Duodenal mucosa (tissue), 2 donors: ENCODE measurements around the gene SORBS2.
"Not testable (repeated sequence)": the region's sequence is repeated elsewhere in the genome, so short reads cannot be mapped to it uniquely, and the experiment has no call there.

Experiments
- H3K27ac ChIP-seq: one replicate; pipeline ENCODE4 v1.7.0; 2013; ENCODE audit warnings: low read depth, low read length
- H3K27me3 ChIP-seq, 2 donors: one replicate each; pipeline ENCODE4 v1.7.0; 2013; ENCODE audit warnings: low read length in 2 of 2, control low read depth in 1 of 2; ENCODE audit not compliant: insufficient read depth in 2 of 2, control insufficient read depth in 1 of 2
- H3K36me3 ChIP-seq, 2 donors: one replicate each; pipeline ENCODE4 v1.7.0; 2013; ENCODE audit warnings: low read length in 2 of 2, control low read depth in 1 of 2; ENCODE audit not compliant: insufficient read depth in 2 of 2, control insufficient read depth in 1 of 2
- H3K4me1 ChIP-seq, 2 donors: one replicate each; pipeline ENCODE4 v1.7.0; 2013; ENCODE audit warnings: low read length in 2 of 2, control low read depth in 1 of 2; ENCODE audit not compliant: insufficient read depth in 2 of 2, control insufficient read depth in 1 of 2
- H3K4me3 ChIP-seq, 2 donors: one replicate each; pipeline ENCODE4 v1.7.0; 2013; ENCODE audit warnings: low read length in 2 of 2, low read depth in 1 of 2
- H3K9ac ChIP-seq, 2 donors: one replicate each; pipeline ENCODE4 v1.7.0; 2013; ENCODE audit warnings: low read length in 2 of 2, low read depth in 1 of 2
- H3K9me3 ChIP-seq, 2 donors: one replicate each; pipeline ENCODE4 v1.7.0; 2013; ENCODE audit warnings: low read length in 2 of 2, control low read depth in 1 of 2; ENCODE audit not compliant: control insufficient read depth in 1 of 2

The SORBS2 gene

DNA sequence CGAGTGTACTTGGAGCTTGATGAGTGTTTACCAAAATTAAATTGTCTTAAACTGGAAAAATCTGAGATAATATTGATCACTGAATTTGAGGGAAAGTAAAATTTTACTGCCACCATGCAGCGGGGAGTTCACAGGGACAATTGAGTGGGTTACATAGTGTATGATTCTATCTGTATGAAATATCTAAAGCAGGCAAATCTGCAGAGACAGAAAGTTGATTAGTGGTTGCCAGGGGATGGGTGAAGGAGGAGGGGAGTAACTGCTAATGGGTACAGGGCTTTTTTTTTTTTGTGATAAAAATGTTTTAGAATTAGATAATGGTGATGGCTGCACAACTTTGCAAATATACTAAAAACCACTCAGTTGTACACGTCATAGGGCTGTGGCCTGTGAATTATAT is 241.3 kb downstream of the SORBS2 start:
- no peak overlapping the region for H3K27ac ChIP-seq
- no peaks in the 10 kb centered on the region for H3K27me3 ChIP-seq
- no peak overlapping the region for H3K4me3 ChIP-seq
- H3K9me3 ChIP-seq: no peaks in the 10 kb centered on the region
- no peak overlapping the region for H3K9ac ChIP-seq
- peaks cover 8 to 25% of the 10 kb centered on the region in 2 donors for H3K4me1 ChIP-seq
- no peaks in the 10 kb centered on the region for H3K36me3 ChIP-seq

GRCh38 chr4:185567381-185568376 is 244.3 kb downstream of the SORBS2 start:
- Histone ChIP-seq H3K4me1 (peaks cover 8 to 22% of the 10 kb centered on the region in 2 donors), H3K36me3 (no peaks in the 10 kb centered on the region), H3K4me3 (no peak overlapping the region), H3K9ac (peak overlapping the region in 1 of 2 donors; percentile 13), H3K27me3 (no peaks in the 10 kb centered on the region), H3K27ac (peak overlapping the region; percentile 23), H3K9me3 (no peaks in the 10 kb centered on the region)

DNA sequence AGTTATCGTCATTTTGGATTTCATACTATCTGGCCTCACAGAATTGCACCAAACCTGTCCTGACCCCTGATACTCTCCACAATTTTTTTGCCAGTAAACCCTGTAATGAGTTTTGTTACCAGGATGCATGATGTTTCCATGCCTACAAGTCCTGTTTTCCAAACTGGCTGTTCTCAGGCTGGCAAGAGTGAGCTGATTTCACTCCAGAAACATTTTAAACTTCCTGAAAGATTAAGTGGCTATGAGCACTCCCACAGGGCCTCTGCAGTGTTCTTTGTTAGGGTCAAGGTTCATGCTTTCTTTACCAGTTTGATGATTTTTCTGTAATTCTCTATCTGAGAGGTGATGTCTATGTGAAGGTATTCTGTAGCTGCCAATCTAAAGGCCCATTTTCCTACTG is 245.0 kb downstream of the SORBS2 start:
- Histone ChIP-seq H3K4me3 (no peak overlapping the region), H3K9me3 (no peaks in the 10 kb centered on the region), H3K9ac (peak overlapping the region in 1 of 2 donors; percentile 13), H3K27me3 (no peaks in the 10 kb centered on the region), H3K27ac (peak overlapping the region; percentile 55), H3K4me1 (peaks cover 8 to 22% of the 10 kb centered on the region in 2 donors), H3K36me3 (no peaks in the 10 kb centered on the region)

DNA sequence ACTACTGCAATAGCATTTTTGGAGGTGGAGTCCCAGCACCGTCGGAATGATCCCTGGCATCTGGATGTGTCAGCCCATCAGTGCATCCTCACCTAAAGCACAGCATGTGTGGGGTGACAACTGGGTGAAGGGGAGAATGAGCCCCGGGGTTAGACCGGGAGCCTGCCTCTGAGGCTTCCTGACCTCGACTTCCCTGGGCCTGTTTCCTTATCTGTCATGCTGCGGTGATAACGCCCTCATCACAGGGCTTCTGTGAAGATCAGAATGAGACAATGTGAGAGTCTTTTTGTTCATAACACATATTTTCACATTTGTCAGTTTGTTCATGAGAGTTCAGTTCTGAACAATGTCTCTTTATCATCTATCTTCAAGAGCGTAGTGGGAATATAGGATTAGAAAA is 245.6 kb downstream of the SORBS2 start:
- H3K9ac ChIP-seq: no peak overlapping the region

GRCh38 chr4:185565696-185566095 is 246.3 kb downstream of the SORBS2 start:
- Histone ChIP-seq H3K9me3 (no peaks in the 10 kb centered on the region), H3K36me3 (no peaks in the 10 kb centered on the region), H3K4me1 (peaks cover 8 to 22% of the 10 kb centered on the region in 2 donors), H3K27ac (no peak overlapping the region), H3K9ac (no peak overlapping the region), H3K4me3 (no peak overlapping the region), H3K27me3 (no peaks in the 10 kb centered on the region)

More for the DNA sequence above, 245.6 kb downstream of the SORBS2 start:
- H3K27ac ChIP-seq: peak overlapping the region; percentile 55
- no peaks in the 10 kb centered on the region for H3K27me3 ChIP-seq
- H3K9me3 ChIP-seq: no peaks in the 10 kb centered on the region
- no peak overlapping the region for H3K4me3 ChIP-seq
- H3K36me3 ChIP-seq: no peaks in the 10 kb centered on the region
- peaks cover 8 to 22% of the 10 kb centered on the region in 2 donors for H3K4me1 ChIP-seq

- no peaks in the 10 kb centered on the region for H3K36me3 ChIP-seq
- peaks cover 8 to 22% of the 10 kb centered on the region in 2 donors for H3K4me1 ChIP-seq
- H3K27ac ChIP-seq: no peak overlapping the region
These were observed 247.6 kb downstream of the SORBS2 start for GRCh38 chr4:185564349-185564748.

GRCh38 chr4:185562531-185562930 is 249.5 kb downstream of the SORBS2 start:
- H3K27me3 ChIP-seq: no peaks in the 10 kb centered on the region
- H3K4me1 ChIP-seq: peaks cover 8 to 11% of the 10 kb centered on the region in 2 donors
- no peak overlapping the region for H3K27ac ChIP-seq
- no peak overlapping the region for H3K4me3 ChIP-seq
- H3K9ac ChIP-seq: no peak overlapping the region
- H3K9me3 ChIP-seq: no peaks in the 10 kb centered on the region
- no peaks in the 10 kb centered on the region for H3K36me3 ChIP-seq

More at GRCh38 chr4:185564349-185564748, 247.6 kb downstream of the SORBS2 start:
- Histone ChIP-seq H3K27me3 (no peaks in the 10 kb centered on the region), H3K9me3 (no peaks in the 10 kb centered on the region), H3K4me3 (no peak overlapping the region), H3K9ac (no peak overlapping the region)

DNA sequence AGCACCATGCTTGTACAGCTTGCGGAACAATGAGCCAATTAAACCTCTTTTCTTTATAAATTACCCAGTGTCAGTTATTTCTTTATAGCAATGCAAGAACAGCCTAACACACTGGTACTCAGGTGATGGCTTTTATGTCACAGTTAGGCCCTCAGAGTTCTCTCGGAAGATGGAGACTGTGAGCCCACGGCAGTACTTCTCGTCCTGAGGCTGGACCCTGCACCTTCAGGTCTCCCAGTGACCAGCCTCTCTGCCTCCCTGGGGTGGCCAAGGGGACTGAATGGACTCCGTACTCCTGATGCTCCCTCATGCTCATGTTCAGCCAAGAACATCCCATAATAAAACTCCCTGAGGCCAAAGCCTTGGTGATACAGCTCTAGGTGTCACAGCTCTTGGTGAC is 251.7 kb downstream of the SORBS2 start:
- Histone ChIP-seq H3K27ac (no peak overlapping the region), H3K27me3 (no peaks in the 10 kb centered on the region), H3K4me3 (no peak overlapping the region), H3K4me1 (no peaks in the 10 kb centered on the region), H3K36me3 (no peaks in the 10 kb centered on the region), H3K9me3 (no peaks in the 10 kb centered on the region), H3K9ac (no peak overlapping the region)

DNA sequence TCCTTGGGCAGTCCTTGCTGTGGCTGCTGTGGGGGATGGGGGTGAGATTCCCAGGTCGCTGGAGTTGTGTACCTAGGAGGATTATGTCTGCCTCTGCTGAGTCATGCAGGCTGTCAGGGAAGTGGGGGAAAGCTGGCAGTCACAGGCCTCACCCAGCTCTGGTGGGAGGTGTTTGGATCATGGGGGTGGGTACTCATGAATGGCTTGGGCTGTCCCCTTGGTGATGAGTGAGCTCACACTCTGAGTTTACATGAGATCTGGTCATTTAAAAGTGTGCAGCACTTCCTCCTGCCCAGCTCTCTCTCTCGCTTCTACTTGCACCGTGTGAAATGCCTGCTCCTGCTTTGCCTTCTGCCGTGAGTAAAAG is 252.1 kb downstream of the SORBS2 start:
- Histone ChIP-seq H3K4me1 (no peaks in the 10 kb centered on the region), H3K4me3 (no peak overlapping the region), H3K9me3 (no peaks in the 10 kb centered on the region), H3K9ac (no peak overlapping the region), H3K36me3 (no peaks in the 10 kb centered on the region), H3K27ac (no peak overlapping the region), H3K27me3 (no peaks in the 10 kb centered on the region)

GRCh38 chr4:185559251-185559914 is 252.6 kb downstream of the SORBS2 start:
- not testable (repeated sequence) for H3K27ac ChIP-seq

More at GRCh38 chr4:185559251-185559914, 252.6 kb downstream of the SORBS2 start:
- H3K4me1 ChIP-seq, H3K9ac ChIP-seq, H3K4me3 ChIP-seq, H3K27me3 ChIP-seq, H3K9me3 ChIP-seq, H3K36me3 ChIP-seq: not testable (repeated sequence)
